ENCODE results near the gene MALSU1. TPM values are rescaled to one million over a fixed set of nuclear protein-coding genes. Genes with fewer than 3 reads are reported as not detected.
A peak's percentile ranks its signal among the peaks of the same experiment; 100 is the strongest.

The MALSU1 gene
- total and polyA plus RNA-seq, 2 of the 13 experiments (the other 11 are each of a cell fraction or from before 2014, with no cell fraction given) = 72.0 to 141 TPM

DNA sequence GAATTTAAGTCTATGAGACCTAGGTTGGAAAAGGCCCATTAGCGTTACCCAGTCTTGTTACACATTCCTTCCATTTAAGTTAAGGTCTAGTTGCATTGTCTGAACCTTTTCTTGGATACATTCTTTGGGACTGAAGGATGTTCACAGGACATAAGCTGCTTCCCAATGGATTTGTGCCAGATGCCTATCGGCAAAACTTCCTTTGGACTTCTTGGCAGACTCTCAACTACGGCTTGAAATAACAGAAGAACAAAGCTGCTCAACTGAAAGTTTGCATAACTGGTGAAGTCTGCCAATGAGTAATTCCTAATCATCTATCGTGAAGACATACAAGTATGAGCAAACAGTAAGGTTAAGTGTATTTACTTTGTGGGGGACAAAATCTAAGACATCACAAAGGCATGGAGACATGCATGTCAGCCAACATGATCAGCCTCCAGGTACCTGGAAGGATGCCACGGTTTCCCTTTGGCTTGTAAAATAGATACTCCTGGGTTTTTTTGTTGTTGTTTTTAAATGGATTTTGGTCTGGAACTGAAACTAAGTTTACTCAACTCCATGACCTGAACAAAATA, 35.4 kb downstream of the MALSU1 start (continued):
- 0 out of 2 replicates have a peak, but pooled peaks have one; percentile 44 for TF ChIP-seq KMT2A (CRISPR knock-in tag; IDR thresholded peaks at IDR 0.05)
- no peak; the same call in none of the 2 replicates for TF ChIP-seq CBX5 (CRISPR knock-in tag; IDR thresholded peaks at IDR 0.05; ENCODE audit: borderline replicate concordance)
- peak; percentile 45; the same call in 1 of the 2 replicates for TF ChIP-seq NR2C2 (CRISPR knock-in tag; IDR thresholded peaks at IDR 0.05; ENCODE audit: borderline replicate concordance)
- no peak for TF ChIP-seq TBL1XR1 (IDR thresholded peaks at IDR 0.05; ENCODE audit: borderline replicate concordance, low read length, partially characterized antibody)
- TF ChIP-seq, protein P1, sequence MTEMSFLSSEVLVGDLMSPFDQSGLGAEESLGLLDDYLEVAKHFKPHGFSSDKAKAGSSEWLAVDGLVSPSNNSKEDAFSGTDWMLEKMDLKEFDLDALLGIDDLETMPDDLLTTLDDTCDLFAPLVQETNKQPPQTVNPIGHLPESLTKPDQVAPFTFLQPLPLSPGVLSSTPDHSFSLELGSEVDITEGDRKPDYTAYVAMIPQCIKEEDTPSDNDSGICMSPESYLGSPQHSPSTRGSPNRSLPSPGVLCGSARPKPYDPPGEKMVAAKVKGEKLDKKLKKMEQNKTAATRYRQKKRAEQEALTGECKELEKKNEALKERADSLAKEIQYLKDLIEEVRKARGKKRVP (CRISPR knock-in tag; IDR thresholded peaks at IDR 0.05) = peak in 1 of 2 experiments; percentile 64; a peak in 1 of 4 replicates
- TF ChIP-seq, protein P2, sequence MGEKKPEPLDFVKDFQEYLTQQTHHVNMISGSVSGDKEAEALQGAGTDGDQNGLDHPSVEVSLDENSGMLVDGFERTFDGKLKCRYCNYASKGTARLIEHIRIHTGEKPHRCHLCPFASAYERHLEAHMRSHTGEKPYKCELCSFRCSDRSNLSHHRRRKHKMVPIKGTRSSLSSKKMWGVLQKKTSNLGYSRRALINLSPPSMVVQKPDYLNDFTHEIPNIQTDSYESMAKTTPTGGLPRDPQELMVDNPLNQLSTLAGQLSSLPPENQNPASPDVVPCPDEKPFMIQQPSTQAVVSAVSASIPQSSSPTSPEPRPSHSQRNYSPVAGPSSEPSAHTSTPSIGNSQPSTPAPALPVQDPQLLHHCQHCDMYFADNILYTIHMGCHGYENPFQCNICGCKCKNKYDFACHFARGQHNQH (CRISPR knock-in tag; IDR thresholded peaks at IDR 0.05) = peak; percentile 80
- TF ChIP-seq, protein P3, sequence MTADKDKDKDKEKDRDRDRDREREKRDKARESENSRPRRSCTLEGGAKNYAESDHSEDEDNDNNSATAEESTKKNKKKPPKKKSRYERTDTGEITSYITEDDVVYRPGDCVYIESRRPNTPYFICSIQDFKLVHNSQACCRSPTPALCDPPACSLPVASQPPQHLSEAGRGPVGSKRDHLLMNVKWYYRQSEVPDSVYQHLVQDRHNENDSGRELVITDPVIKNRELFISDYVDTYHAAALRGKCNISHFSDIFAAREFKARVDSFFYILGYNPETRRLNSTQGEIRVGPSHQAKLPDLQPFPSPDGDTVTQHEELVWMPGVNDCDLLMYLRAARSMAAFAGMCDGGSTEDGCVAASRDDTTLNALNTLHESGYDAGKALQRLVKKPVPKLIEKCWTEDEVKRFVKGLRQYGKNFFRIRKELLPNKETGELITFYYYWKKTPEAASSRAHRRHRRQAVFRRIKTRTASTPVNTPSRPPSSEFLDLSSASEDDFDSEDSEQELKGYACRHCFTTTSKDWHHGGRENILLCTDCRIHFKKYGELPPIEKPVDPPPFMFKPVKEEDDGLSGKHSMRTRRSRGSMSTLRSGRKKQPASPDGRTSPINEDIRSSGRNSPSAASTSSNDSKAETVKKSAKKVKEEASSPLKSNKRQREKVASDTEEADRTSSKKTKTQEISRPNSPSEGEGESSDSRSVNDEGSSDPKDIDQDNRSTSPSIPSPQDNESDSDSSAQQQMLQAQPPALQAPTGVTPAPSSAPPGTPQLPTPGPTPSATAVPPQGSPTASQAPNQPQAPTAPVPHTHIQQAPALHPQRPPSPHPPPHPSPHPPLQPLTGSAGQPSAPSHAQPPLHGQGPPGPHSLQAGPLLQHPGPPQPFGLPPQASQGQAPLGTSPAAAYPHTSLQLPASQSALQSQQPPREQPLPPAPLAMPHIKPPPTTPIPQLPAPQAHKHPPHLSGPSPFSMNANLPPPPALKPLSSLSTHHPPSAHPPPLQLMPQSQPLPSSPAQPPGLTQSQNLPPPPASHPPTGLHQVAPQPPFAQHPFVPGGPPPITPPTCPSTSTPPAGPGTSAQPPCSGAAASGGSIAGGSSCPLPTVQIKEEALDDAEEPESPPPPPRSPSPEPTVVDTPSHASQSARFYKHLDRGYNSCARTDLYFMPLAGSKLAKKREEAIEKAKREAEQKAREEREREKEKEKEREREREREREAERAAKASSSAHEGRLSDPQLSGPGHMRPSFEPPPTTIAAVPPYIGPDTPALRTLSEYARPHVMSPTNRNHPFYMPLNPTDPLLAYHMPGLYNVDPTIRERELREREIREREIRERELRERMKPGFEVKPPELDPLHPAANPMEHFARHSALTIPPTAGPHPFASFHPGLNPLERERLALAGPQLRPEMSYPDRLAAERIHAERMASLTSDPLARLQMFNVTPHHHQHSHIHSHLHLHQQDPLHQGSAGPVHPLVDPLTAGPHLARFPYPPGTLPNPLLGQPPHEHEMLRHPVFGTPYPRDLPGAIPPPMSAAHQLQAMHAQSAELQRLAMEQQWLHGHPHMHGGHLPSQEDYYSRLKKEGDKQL (CRISPR knock-in tag; IDR thresholded peaks at IDR 0.05; ENCODE audit: low read depth) = peak; percentile 94
- no peak for TF ChIP-seq ZBTB38 (CRISPR knock-in tag; IDR thresholded peaks at IDR 0.05)
- TF ChIP-seq HMG20B (CRISPR knock-in tag; conservative IDR thresholded peaks at IDR 0.05) = peak; percentile 93
- TF ChIP-seq CEBPG (CRISPR knock-in tag; IDR thresholded peaks at IDR 0.05) = peak; percentile 87
- no peak for TF ChIP-seq ZNF552 (CRISPR knock-in tag; IDR thresholded peaks at IDR 0.05; ENCODE audit: borderline replicate concordance)
- 0 out of 2 replicates have a peak, but pooled peaks have one; percentile 14 for TF ChIP-seq STAG1 (CRISPR knock-in tag; IDR thresholded peaks at IDR 0.05)
- TF ChIP-seq HMG20A (CRISPR knock-in tag; IDR thresholded peaks at IDR 0.05; ENCODE audit: borderline replicate concordance) = peak; percentile 99
- TF ChIP-seq, protein P4, sequence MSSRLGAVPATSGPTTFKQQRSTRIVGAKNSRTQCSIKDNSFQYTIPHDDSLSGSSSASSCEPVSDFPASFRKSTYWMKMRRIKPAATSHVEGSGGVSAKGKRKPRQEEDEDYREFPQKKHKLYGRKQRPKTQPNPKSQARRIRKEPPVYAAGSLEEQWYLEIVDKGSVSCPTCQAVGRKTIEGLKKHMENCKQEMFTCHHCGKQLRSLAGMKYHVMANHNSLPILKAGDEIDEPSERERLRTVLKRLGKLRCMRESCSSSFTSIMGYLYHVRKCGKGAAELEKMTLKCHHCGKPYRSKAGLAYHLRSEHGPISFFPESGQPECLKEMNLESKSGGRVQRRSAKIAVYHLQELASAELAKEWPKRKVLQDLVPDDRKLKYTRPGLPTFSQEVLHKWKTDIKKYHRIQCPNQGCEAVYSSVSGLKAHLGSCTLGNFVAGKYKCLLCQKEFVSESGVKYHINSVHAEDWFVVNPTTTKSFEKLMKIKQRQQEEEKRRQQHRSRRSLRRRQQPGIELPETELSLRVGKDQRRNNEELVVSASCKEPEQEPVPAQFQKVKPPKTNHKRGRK (CRISPR knock-in tag; IDR thresholded peaks at IDR 0.05) = no peak
- TF ChIP-seq, protein P5, sequence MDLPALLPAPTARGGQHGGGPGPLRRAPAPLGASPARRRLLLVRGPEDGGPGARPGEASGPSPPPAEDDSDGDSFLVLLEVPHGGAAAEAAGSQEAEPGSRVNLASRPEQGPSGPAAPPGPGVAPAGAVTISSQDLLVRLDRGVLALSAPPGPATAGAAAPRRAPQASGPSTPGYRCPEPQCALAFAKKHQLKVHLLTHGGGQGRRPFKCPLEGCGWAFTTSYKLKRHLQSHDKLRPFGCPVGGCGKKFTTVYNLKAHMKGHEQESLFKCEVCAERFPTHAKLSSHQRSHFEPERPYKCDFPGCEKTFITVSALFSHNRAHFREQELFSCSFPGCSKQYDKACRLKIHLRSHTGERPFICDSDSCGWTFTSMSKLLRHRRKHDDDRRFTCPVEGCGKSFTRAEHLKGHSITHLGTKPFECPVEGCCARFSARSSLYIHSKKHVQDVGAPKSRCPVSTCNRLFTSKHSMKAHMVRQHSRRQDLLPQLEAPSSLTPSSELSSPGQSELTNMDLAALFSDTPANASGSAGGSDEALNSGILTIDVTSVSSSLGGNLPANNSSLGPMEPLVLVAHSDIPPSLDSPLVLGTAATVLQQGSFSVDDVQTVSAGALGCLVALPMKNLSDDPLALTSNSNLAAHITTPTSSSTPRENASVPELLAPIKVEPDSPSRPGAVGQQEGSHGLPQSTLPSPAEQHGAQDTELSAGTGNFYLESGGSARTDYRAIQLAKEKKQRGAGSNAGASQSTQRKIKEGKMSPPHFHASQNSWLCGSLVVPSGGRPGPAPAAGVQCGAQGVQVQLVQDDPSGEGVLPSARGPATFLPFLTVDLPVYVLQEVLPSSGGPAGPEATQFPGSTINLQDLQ (CRISPR knock-in tag; IDR thresholded peaks at IDR 0.05) = no peak
- peak; percentile 65; the same call in 1 of the 2 replicates for TF ChIP-seq ZNF12 (CRISPR knock-in tag; IDR thresholded peaks at IDR 0.05)
- no peak for TF ChIP-seq ZNF776 (CRISPR knock-in tag; IDR thresholded peaks at IDR 0.05)
- TF ChIP-seq NFIC (IDR thresholded peaks at IDR 0.05; ENCODE audit: low read length) = peak; percentile 99
